Measurements from ENCODE around the gene GLRX3.

The GLRX3 gene

GRCh38 chr10:130137659-130138478, 1.7 kb downstream of the GLRX3 start:
- DNase-seq = no peak

- no peak for DNase-seq
Observed at GRCh38 chr10:130138479-130138866, 2.3 kb downstream of the GLRX3 start.

- no peak for DNase-seq
Observed at GRCh38 chr10:130140425-130140824, 4.2 kb downstream of the GLRX3 start.

GRCh38 chr10:130141038-130141437, 4.8 kb downstream of the GLRX3 start:
- DNase-seq = no peak

- DNase-seq = no peak
Observed at GRCh38 chr10:130141460-130141859, 5.3 kb downstream of the GLRX3 start.

GRCh38 chr10:130141878-130142277, 5.7 kb downstream of the GLRX3 start:
- DNase-seq = no peak

- DNase-seq = no peak
Observed at GRCh38 chr10:130146042-130146441, 9.9 kb downstream of the GLRX3 start.

GRCh38 chr10:130159192-130159794, 23.1 kb downstream of the GLRX3 start:
- no peak for DNase-seq

GRCh38 chr10:130160775-130161174, 24.6 kb downstream of the GLRX3 start:
- DNase-seq = no peak

- no peak for DNase-seq
Observed at GRCh38 chr10:130161331-130161730, 25.1 kb downstream of the GLRX3 start.

- DNase-seq = no peak
Observed at GRCh38 chr10:130167193-130167592, 31.0 kb downstream of the GLRX3 start.

GRCh38 chr10:130167707-130168106, 31.5 kb downstream of the GLRX3 start:
- no peak for DNase-seq

- no peak for DNase-seq
Observed at GRCh38 chr10:130169136-130169859, 33.1 kb downstream of the GLRX3 start.

- DNase-seq = no peak
Observed at GRCh38 chr10:130171196-130171595, 35.0 kb downstream of the GLRX3 start.

- DNase-seq = no peak
Observed at GRCh38 chr10:130174328-130174727, 38.1 kb downstream of the GLRX3 start.

GRCh38 chr10:130175074-130175473, 38.9 kb downstream of the GLRX3 start:
- no peak for DNase-seq

- no peak for DNase-seq
Observed at GRCh38 chr10:130177250-130177649, 41.1 kb downstream of the GLRX3 start.

- DNase-seq = no peak
Observed at GRCh38 chr10:130179640-130180039, 43.4 kb downstream of the GLRX3 start.

- no peak for DNase-seq
Observed at GRCh38 chr10:130180416-130180815, 44.2 kb downstream of the GLRX3 start.

GRCh38 chr10:130181858-130182257, 45.7 kb downstream of the GLRX3 start:
- DNase-seq = no peak

GRCh38 chr10:130185591-130185990, 49.4 kb downstream of the GLRX3 start:
- no peak for DNase-seq

- no peak for DNase-seq
Observed at GRCh38 chr10:130188195-130189175, 52.3 kb downstream of the GLRX3 start.

- no peak for DNase-seq
Observed at GRCh38 chr10:130189608-130190054, 53.4 kb downstream of the GLRX3 start.
